ENCODE results near the gene DBH.

Gene DBH

DNA sequence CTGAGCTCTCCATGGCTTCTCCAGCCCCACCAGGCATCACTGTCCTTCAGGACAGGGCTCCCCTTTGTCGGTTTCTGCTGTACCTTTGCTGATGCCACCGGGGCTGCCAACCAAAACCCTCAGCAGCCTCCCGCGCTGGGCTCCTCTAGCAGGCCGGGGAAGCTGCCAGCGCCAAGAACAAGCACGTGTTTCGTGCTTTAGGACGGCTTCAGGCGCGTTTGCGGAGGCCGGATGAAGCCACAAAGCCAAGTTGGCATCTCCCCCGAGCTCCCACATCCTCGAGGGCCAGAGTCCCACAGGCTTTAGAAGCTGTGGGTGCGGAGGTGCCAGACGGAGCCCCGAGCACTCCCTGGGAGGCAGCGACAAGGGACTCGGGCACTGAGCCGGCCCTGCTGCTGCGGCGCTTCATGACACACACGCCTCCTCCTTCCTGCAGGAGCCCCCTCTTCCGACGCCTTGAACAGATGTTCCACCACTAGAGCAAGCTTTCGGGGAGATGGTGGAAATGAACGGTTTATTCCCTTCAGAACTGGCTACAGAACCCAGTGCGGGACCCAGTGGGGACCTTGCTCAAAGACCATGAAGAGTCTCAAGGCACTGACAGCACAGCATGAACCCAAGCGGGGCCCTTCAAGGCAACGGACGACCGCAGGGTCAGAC is 65.3 kb downstream of the DBH start:
- DNase-seq (ENCODE audit: low read depth), result peak; percentile 43

DNA sequence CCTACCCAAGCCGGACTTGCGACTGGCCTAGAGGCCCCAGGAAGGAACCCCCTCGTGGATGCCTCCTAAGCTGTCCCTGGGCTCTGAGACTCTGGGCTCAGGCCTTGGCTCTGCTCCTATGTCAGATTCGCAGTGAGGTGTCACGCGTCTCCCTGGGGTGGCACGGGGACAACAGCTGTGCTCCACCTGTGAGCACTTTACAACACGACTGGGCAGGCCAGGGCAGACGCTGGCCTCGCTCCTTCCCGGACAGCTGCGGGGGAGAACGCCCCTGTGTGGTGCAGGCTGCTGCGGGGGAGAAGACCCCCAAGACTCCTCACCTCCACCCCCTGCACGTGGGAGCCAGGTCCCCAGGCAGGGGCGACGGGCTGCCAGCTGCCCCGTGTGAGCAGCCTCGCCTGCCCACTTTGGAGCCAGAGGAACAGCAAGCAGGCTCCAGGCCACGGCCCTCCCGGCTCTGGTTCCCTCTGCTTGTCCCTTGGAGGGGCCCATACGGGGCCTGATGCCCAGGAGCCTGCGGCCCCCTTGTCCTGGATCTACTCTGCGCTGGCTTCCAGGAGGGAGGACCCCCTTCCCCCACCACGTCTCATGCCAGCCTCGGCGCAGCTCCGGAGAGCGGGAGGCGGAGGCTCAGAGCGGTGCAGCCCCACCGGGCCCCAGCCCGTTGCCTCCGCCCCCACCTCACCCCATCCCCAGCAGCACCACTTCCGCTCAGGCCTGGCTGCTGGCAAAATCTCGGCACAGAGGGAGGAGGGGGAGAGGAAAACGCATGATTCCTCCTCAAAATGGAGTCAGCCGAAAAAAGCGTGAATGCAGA is 66.0 kb downstream of the DBH start:
- peak; percentile 67 for DNase-seq (ENCODE audit: low read depth)

GRCh38 chr9:133702798-133703590 is 66.8 kb downstream of the DBH start:
- DNase-seq (ENCODE audit: low read depth), result peak; percentile 19

- no peak for DNase-seq (ENCODE audit: low read depth)
Measured at GRCh38 chr9:133703591-133704399, 67.6 kb downstream of the DBH start.

DNA sequence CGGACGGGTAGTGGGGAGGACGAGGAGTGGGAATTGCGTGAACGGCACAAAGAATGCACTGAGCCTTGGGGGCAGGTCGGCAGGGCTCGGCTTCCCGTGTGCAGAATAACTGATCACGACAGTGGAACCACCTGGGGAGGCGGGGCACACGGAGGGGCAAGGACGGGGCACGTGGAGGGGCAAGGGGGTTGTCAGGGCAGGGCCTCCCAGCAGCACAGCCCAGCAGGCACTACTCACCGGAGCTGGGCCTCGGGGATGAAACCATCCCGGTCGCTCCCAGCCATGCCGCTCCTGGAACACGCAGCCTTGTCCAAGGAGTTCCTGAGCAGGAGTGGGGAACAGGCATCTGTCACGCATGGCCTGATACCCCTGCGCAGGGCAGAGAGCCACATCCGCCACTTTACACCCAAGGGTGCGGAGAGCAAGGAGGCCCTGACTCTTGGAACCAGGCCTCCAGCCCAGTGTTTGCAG is 68.6 kb downstream of the DBH start:
- no peak for DNase-seq (ENCODE audit: low read depth)

GRCh38 chr9:133705576-133705975 is 69.4 kb downstream of the DBH start:
- DNase-seq (ENCODE audit: low read depth), result no peak

- no peak for DNase-seq (ENCODE audit: low read depth)
Measured at GRCh38 chr9:133706307-133707050, 70.3 kb downstream of the DBH start.

DNA sequence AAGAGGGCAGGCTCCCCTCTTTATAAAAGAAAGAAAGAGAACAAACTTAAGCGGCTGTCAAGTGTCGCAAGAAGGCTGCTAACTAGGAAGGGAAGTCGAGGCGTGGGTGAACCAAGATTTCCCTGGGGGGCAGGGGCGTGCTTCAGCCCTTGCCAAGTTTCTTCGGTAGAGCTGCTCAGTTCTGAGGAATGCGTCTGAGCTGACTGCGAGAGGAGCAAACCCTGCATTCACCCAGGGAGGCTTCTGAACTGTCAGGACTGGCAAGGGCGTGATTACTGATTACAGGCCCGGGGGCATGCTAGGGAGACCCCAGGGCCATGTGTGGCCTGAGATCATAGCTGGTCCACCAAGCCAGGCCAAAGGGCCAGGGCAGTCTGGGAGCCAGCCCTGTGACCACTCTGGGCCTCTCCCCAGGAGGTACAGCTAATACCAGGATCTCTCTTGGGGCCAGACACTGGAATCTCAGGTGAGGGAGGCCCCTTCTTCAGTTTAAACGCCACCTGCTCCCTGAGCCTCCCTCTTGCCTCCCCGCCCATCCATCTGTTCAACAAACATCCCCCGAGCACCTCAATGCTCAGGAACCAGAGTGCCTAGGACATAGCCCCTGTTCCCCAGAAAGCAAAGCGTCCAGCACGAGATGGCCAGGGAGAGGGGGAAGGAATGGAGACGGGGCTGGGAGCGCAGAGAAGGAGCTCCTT is 71.1 kb downstream of the DBH start:
- no peak for DNase-seq (ENCODE audit: low read depth)

DNA sequence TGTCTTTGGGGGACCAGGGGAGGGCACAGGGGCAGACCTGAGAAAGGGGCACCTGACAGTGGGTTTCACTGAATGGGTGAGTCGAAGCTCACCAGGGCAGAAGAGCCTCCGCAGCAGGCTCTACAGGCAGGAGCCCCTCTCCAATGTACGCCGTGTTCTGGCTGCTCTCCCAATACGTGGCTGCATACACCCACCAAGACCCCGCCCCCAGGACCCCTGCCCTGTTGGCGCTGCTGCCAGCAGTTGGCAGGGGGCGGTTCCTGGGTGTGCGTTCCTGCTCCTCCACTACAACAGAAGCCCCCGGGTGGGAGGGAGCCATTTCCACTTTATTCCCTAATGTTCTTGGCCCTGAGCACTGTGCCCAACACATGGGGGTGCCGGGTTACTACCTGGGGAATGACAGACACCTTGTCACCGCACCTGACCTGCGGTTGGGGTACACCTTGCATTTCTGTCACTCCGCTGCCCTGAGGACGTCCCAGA is 71.6 kb downstream of the DBH start:
- no peak for DNase-seq (ENCODE audit: low read depth)

DNA sequence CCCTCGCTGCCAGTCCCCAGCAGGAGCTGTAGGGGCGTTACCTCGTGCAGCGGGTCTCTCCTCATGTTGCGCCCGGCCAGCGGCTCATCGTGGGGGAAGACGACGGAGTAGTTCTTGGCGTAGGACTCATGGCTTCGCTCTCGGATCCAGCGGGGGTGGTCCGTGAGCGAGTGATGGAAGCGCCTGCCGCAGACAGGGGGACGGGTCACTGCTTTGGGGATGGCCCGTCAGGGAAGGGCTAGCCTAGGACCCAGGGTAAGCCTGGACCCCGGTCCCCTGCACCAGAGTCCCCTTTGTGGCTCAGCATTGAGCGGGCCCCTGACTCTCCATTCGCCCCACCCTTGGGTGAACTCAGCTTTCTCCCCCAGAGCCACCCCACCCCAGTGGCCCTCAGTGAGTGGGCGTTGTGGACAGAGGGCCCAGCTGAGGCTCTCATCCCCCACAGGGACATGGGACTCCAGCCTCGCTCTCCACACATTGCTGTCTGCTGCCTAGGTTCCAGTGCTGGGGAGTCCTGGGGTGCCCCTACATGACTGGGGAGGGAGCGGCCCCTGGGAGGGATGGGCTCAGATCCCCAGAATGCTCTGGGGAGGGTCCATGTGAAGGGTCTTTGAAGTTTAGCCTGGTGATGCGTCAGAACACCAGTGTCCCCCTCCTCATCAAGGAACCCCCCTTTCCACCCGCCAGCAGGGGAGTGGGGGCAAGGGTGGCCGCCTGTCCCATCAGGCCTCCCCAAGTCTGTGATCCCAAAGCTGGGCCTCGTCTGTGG is 72.3 kb downstream of the DBH start:
- DNase-seq (ENCODE audit: low read depth), result no peak
